GM12874 (cell line): ENCODE data around the gene SLC6A11.

ENCODE experiments used
- TF ChIP-seq, protein P1 (sequence below): IDR thresholded peaks from 2 replicates; pipeline ENCODE4 v1.5.1; 2011; ENCODE audit warnings: low read depth, mild to moderate bottlenecking, control low read depth, low read length, moderate library complexity; ENCODE audit not compliant: insufficient read depth

Gene SLC6A11

DNA sequence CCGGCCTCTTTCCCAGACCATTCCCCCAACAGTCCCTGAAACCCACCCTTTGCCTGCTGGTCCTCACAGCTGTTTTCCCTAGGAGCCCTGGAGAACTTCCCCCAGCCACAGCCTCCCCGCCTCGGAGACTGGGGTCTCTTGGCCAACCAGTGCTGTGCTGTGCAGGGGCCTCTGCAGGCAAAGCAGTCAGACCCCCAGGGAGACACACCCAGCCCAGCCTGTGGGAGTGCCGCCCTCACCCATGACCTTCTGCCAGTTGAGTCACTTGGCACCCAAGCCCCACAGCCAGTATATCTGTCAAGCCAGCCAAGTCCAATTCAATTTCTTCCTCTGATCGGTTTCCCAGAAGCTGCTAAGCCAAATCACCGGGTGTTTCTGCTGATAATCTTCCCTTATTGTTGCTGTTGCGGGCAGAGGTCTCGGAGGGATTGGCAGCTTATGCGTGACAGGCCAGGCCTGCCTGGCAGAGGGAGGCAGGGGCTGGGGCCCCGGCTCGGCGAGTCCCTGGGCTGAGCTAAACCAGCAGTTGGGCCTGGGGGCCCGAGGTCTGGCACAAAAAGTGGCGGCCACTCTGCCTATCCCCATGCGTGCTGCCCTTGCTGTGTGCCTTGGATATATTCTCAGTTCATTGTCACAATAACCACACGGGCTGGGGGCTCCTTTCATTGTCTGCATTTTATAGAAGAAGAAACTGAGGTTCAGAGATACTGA lies 110.9 kb downstream of the SLC6A11 start:
- TF ChIP-seq, protein P1, sequence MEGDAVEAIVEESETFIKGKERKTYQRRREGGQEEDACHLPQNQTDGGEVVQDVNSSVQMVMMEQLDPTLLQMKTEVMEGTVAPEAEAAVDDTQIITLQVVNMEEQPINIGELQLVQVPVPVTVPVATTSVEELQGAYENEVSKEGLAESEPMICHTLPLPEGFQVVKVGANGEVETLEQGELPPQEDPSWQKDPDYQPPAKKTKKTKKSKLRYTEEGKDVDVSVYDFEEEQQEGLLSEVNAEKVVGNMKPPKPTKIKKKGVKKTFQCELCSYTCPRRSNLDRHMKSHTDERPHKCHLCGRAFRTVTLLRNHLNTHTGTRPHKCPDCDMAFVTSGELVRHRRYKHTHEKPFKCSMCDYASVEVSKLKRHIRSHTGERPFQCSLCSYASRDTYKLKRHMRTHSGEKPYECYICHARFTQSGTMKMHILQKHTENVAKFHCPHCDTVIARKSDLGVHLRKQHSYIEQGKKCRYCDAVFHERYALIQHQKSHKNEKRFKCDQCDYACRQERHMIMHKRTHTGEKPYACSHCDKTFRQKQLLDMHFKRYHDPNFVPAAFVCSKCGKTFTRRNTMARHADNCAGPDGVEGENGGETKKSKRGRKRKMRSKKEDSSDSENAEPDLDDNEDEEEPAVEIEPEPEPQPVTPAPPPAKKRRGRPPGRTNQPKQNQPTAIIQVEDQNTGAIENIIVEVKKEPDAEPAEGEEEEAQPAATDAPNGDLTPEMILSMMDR = no peak

DNA sequence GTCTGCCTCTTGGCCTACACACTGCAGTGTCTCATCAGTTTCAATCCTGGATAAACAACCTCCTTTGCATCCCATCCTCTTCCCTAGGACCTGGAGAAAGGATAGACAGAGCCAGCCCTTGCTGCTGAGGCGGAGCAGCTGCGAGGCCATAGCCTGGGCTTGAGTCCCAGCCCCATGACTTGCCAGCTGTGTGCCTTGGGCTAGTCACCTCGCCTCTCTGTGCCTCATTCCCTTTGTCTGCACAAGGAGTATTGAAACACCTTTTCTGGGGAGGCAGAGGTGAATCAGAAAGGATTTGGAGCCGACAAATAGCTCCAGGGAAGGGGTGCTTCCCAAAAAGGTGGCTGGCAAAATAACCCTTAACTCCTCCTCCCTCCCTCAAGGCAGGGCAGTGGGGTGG lies 111.5 kb downstream of the SLC6A11 start:
- TF ChIP-seq, protein P1 = no peak

DNA sequence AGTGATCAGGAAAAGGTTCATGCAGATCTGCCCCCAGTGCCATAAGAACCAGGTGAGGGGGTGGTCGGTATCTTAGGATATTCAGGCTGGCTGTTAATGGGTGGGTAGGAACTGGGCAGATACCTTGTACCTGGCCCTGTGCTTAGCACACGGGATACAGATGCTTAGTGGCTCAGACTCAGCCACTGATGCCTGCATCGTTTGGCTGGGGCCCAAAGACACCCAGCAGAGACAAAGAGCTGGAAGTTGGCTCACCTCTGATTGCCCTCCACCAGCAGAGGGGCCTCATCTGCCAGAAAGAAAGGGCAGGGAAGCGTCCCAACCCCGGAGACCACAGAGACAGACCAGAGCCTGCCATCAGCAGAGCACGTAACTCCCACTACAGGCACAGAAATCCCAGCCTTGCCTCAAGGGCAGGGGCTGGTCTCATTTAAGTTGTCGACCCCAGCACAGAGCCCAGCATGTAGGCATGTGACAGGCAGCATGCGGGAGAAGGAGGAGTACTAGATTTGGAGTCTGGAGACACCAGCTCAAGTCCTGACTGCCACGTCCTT lies 112.5 kb downstream of the SLC6A11 start:
- TF ChIP-seq, protein P1 = no peak

GRCh38 chr3:10928961-10929471 lies 113.0 kb downstream of the SLC6A11 start:
- TF ChIP-seq, protein P1 = no peak

DNA sequence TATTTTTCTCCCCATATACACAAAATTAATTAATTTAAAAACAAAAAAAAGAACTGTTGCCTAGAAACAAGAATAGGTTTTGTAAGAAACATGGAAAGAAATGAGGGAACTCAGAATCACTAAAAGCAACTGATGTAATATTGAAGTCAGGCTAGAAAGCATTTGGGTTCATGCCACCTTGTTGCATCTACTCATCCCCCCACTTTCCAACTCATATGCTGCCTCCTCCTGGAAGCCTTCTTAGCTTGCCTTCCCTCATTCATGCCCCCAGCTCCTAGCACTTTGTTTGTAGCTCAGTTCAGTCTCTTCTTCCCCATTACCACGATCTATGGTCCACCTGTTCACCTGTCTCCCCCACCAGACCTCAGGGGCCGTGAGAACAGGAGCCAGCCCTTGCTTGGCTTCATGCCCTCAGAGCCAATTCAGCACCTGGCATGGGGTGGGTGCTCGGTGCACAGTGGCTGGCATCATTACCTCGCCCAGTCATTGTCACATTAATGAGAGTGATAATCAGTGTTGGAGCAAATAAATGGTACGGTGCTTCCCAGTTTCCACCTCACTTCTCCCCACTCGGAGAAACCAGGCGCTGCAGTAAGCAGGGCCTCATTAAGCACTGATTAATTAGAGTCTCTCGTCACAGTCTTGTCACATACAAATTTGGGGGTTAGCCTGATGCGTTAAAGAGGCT lies 114.1 kb downstream of the SLC6A11 start:
- TF ChIP-seq, protein P1 = no peak

DNA sequence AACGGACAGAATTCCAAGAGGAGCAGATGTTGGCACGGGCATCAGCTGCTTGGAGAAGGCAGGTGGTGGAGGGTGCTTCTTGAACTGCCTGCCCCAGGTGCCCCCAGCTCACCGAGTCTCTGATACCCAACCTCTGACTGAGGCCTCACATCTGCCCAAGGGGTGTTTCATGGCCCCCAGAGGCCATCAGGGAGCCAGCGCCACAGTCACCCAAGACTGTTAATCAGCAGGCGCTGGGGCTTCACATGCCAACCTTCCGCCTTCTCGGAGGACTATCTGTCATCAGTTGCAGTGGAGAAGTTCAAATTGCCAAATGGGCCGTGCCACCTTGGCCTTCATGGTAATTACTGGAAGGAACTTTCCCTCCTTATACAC lies 114.6 kb downstream of the SLC6A11 start:
- TF ChIP-seq, protein P1 = no peak

- TF ChIP-seq, protein P1 = no peak
Measured at GRCh38 chr3:10932596-10932995, 116.6 kb downstream of the SLC6A11 start.
